HepG2 (cell line): ENCODE measurements around the gene PDZRN4. TPM values are rescaled to one million over a fixed set of nuclear protein-coding genes. Genes with fewer than 3 reads are reported as not detected.
"Not testable (repeated sequence)": the region's sequence is repeated elsewhere in the genome, so short reads cannot be mapped to it uniquely, and the experiment has no call there.

Experiments
- ATAC-seq: fragments of 200-7000 bp; cut with Tn5 transposase; 3 replicates; pipeline ENCODE4 v1.9.1; 2020; ENCODE audit warnings: mild to moderate bottlenecking, moderate library complexity
- BruUV-seq: library from RNA; stranded (reverse); fragments of 400-500 nt; replicated peaks from 2 replicates; lab custom pipeline; 2021; lab: Mats Ljungman, UMichigan
- CTCF ChIA-PET: fragments of 300-600 bp; formaldehyde crosslinking; extraction: SDS; loops from one replicate; lab custom pipeline; 2021; ENCODE audit warnings: low total read pairs, inconsistent platforms, low intra/inter-chr PET ratio; lab: Yijun Ruan, JAX
- POLR2A ChIA-PET: fragments of 350-600 bp; sonication (Branson Sonifier 250); formaldehyde crosslinking; loops from one replicate; lab custom pipeline; 2020; ENCODE audit warnings: antibody characterized with exemption, inconsistent platforms; lab: Yijun Ruan, JAX
- DNase-seq: peaks from one replicate; pipeline ENCODE4 v3.0.0-alpha.2; 2015; ENCODE audit warnings: low spot score
- FAIRE-seq: peaks from 3 replicates; lab custom pipeline; 2011; peaks lifted over from hg19 to GRCh38; lab: Jason Lieb, UNC
- H2AFZ ChIP-seq: one replicate; pipeline ENCODE4 v1.6.1; 2011; ENCODE audit warnings: low read length, inconsistent platforms
- H3K27ac ChIP-seq: fragments of 300-600 bp; 3 replicates; pipeline ENCODE4 v1.8.0; 2011; ENCODE audit warnings: mixed run types, mild to moderate bottlenecking, mixed read lengths, low read length, inconsistent platforms; ENCODE audit not compliant: insufficient read depth; ENCODE audit errors: extremely low read length
- H3K27me3 ChIP-seq, 2 experiments: fragments of 200-600 bp in 1 of 2; 2 replicates in 1 of 2; 3 replicates in 1 of 2; pipeline versions ENCODE4 v1.6.0 to v1.8.0; 2011; ENCODE audit warnings: low read length in 2 of 2, mild to moderate bottlenecking in 2 of 2, moderate library complexity in 2 of 2, inconsistent platforms in 1 of 2; ENCODE audit not compliant: insufficient read depth in 2 of 2, control insufficient read depth in 1 of 2
- H3K36me3 ChIP-seq, 2 experiments: fragments of 200-600 bp in 1 of 2; replicated peaks in 1 of 2; 2 replicates in 1 of 2; 3 replicates in 1 of 2; pipeline versions ENCODE4 v1.5.1 to v1.8.0; 2011; ENCODE audit warnings: low read length in 2 of 2, inconsistent platforms in 1 of 2; ENCODE audit not compliant: insufficient read depth in 2 of 2, control insufficient read depth in 1 of 2
- H3K4me1 ChIP-seq: 2 replicates; pipeline ENCODE4 v1.5.1; 2012; ENCODE audit warnings: low read length, inconsistent platforms; ENCODE audit not compliant: insufficient read depth
- H3K4me2 ChIP-seq: 2 replicates; pipeline ENCODE4 v1.6.0; 2011; ENCODE audit warnings: low read depth, low read length, inconsistent platforms
- H3K4me3 ChIP-seq, 3 experiments: fragments of 200-600 bp in 1 of 3; sonication (generic), shearing (Covaris generic) in 1 of 3; replicated peaks in 1 of 3; 2 replicates each; pipeline ENCODE4 v1.5.1; 2011 to 2016; ENCODE audit warnings: low read length in 3 of 3, inconsistent platforms in 2 of 3, low read depth in 2 of 3, mild to moderate bottlenecking in 2 of 3, control low read depth in 1 of 3, mixed read lengths in 1 of 3; ENCODE audit not compliant: insufficient read depth in 1 of 3
- H3K79me2 ChIP-seq: one replicate; pipeline ENCODE4 v1.6.1; 2011; ENCODE audit warnings: low read length, inconsistent platforms; ENCODE audit not compliant: insufficient read depth
- H3K9ac ChIP-seq: 2 replicates; pipeline ENCODE4 v1.6.0; 2011; ENCODE audit warnings: mild to moderate bottlenecking, low read depth, low read length, inconsistent platforms; ENCODE audit not compliant: insufficient read depth
- H3K9me3 ChIP-seq: 2 replicates; pipeline ENCODE4 v1.5.1; 2012; ENCODE audit warnings: mild to moderate bottlenecking, low read length
- H4K20me1 ChIP-seq: 2 replicates; pipeline ENCODE4 v1.6.0; 2011; ENCODE audit warnings: inconsistent platforms, mild to moderate bottlenecking, low read length, moderate library complexity; ENCODE audit not compliant: insufficient read depth
- CREB1 ChIP-seq, 2 experiments: fragments of 450-650 bp in 1 of 2; IDR thresholded peaks; 2 replicates each; pipeline ENCODE4 v1.6.1; 2016 to 2017; ENCODE audit warnings: control low read depth in 1 of 2, mild to moderate bottlenecking in 1 of 2, missing compliant biosample characterization in 1 of 2, missing genetic modification characterization in 1 of 2
- HHEX ChIP-seq: IDR thresholded peaks from 2 replicates; pipeline ENCODE4 v1.6.1; 2016; ENCODE audit warnings: control low read depth
- ZNF34 ChIP-seq: sonication (generic); formaldehyde crosslinking; IDR thresholded peaks from 2 replicates; pipeline ENCODE4 v1.4.0; 2020; ENCODE audit warnings: mild to moderate bottlenecking, missing genetic modification reagents, borderline replicate concordance
- whole genome bisulfite sequencing: methylation state at CpG from one replicate; pipeline ENCODE4 v1.1.6; 2017; ENCODE audit warnings: low lambda C conversion rate; 5-methylcytosine and 5-hydroxymethylcytosine counted together
- in situ Hi-C: cut with HindIII; loops from 2 replicates; pipeline ENCODE4 v1.10.0; 2017; ENCODE audit warnings: low pct_unique_long_range_greater_than_20kb; ENCODE audit not compliant: extremely low pct_ligation_motif_present
- intact Hi-C: fragments of 100-400 bp; cut with micrococcal nuclease; formaldehyde crosslinking; loops from one replicate; pipeline ENCODE4 v1.10.0; 2022; ENCODE audit not compliant: unreplicated experiment
- polyA plus RNA-seq, 8 experiments: library from polyadenylated mRNA; depleted of rRNA in 3 of 8; stranded (reverse) in 7 of 8; unstranded in 1 of 8; fragments of >200 nt; fragmentation: Illumina TruSeq in 4 of 8; extraction: Trizol in 4 of 8; gene quantifications; 2 replicates each; pipeline versions ENCODE4 v1.2.1 to v1.2.3, GENCODE V29; 2011 to 2016; ENCODE audit warnings: low read depth in 4 of 8, missing spikeins in 1 of 8, mixed read lengths in 1 of 8; ENCODE audit not compliant: insufficient read depth in 1 of 8
- total RNA-seq, 5 experiments: library from RNA; depleted of rRNA; stranded (reverse); fragments of >200 nt; fragmentation: Illumina TruSeq; extraction: Trizol; gene quantifications; 2 replicates each; pipeline ENCODE4 v1.2.3, GENCODE V29; 2016; ENCODE audit warnings: low read depth in 1 of 5
- TF ChIP-seq, protein P1 (sequence below): sonication (generic); formaldehyde crosslinking; IDR thresholded peaks from 2 replicates; pipeline ENCODE4 v1.4.0; 2020; ENCODE audit warnings: missing genetic modification reagents

Gene PDZRN4
- total and polyA plus RNA-seq, 2 of the 13 experiments (the other 11 are each of a cell fraction or from before 2014, with no cell fraction given), result not detected

DNA sequence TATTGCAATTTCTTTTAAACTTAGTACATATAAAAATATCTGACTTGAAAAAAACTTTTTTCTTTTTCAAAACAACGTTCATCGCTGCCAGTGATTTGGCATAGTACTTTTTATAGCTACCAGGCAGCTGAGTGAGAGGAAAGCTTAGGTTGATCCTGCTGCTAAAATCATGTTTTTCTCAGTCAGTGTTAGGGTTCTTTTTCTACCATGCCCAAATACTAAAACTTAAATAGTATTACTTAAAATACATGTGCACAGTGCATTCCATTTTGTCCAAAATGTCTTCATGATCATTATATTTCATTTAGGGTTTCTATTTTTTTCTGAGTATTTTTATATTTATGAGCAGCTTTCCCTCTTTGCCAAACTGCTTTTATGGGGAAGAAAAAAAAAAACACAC lies 123.8 kb downstream of the PDZRN4 start:
- CTCF ChIA-PET, result no interaction called here
- ATAC-seq, result no peak
- no TSS peak for BruUV-seq
- in situ Hi-C loops (no loop called here), intact Hi-C loops (no loop called here)
- DNase-seq, result no peak
- Histone ChIP-seq H4K20me1 (no peaks in the 10 kb centered on the region), H3K9me3 (no peaks in the 10 kb centered on the region), H3K4me3 (no peak overlapping the region), H3K27me3 (no peaks in the 10 kb centered on the region), H3K79me2 (no peaks in the 10 kb centered on the region), H2AFZ (no peak overlapping the region), H3K9ac (no peak overlapping the region), H3K4me2 (no peak overlapping the region), H3K27ac (no peak overlapping the region), H3K4me1 (no peaks in the 10 kb centered on the region), H3K36me3 (no peaks in the 10 kb centered on the region)
- no peak for FAIRE-seq
- POLR2A ChIA-PET, result no interaction called here
- TF ChIP-seq CREB1 (IDR thresholded peaks at IDR 0.05) (no peak), CREB1 (CRISPR knock-in tag; IDR thresholded peaks at IDR 0.05) (no peak), ZNF34 (CRISPR knock-in tag) (no peak), HHEX (CRISPR knock-in tag) (no peak)
- TF ChIP-seq, protein P1, sequence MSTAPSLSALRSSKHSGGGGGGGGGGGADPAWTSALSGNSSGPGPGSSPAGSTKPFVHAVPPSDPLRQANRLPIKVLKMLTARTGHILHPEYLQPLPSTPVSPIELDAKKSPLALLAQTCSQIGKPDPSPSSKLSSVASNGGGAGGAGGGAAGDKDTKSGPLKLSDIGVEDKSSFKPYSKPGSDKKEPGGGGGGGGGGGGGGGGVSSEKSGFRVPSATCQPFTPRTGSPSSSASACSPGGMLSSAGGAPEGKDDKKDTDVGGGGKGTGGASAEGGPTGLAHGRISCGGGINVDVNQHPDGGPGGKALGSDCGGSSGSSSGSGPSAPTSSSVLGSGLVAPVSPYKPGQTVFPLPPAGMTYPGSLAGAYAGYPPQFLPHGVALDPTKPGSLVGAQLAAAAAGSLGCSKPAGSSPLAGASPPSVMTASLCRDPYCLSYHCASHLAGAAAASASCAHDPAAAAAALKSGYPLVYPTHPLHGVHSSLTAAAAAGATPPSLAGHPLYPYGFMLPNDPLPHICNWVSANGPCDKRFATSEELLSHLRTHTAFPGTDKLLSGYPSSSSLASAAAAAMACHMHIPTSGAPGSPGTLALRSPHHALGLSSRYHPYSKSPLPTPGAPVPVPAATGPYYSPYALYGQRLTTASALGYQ (CRISPR knock-in tag), result no peak
- WGBS, result 11% methylated on average over 2 of the region's 2 CpGs

DNA sequence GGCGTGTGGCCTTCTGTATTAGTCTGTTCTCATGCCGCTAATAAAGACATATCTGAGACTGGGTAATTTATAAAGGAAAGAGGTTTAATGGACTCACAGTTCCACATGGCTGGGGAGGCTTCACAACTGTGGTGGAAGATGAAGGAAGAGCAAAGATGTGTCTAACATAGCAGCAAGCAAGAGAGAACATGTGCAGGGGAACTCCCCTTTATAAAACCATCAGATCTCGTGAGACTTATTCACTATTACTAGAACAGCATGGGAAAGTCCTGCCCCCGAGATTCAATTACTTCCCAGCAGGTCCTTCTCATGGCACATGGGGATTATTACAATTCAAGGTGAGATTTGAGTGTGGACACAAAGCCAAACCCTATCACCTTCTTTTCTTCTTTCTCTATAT lies 124.3 kb downstream of the PDZRN4 start:
- WGBS, result 0% methylated on average over 4 of the region's 4 CpGs

More for the DNA sequence above, 124.3 kb downstream of the PDZRN4 start:
- H3K9ac ChIP-seq, H3K27me3 ChIP-seq, POLR2A ChIA-PET, H3K27ac ChIP-seq, H3K4me1 ChIP-seq, H2AFZ ChIP-seq, H3K36me3 ChIP-seq, H3K79me2 ChIP-seq, intact Hi-C loops, H3K4me2 ChIP-seq, H4K20me1 ChIP-seq, in situ Hi-C loops, FAIRE-seq, CTCF ChIA-PET, H3K4me3 ChIP-seq, DNase-seq, BruUV-seq, H3K9me3 ChIP-seq, ATAC-seq: not testable (repeated sequence)
